HT1080 (cell line): ENCODE data around the gene CHMP4B. TPM values are rescaled to one million over a fixed set of nuclear protein-coding genes. Genes with fewer than 3 reads are reported as not detected.

ENCODE experiments used
- DNase-seq: peaks from one replicate; pipeline ENCODE4 v3.0.0-alpha.2; 2015; ENCODE audit warnings: low read depth
- total RNA-seq: library from RNA; depleted of rRNA; stranded (reverse); fragments of >200 nt; shearing (Covaris generic); gene quantifications from 2 replicates; pipeline ENCODE4 v1.2.3, GENCODE V29; 2014; rRNA removed

The CHMP4B gene
- total RNA-seq, 1 experiment from 2014 or later = 40.8 TPM

GRCh38 chr20:33894798-33895197 lies 83.7 kb downstream of the CHMP4B start:
- DNase-seq = no peak

- no peak for DNase-seq
Observed at GRCh38 chr20:33896509-33896908, 85.4 kb downstream of the CHMP4B start.

GRCh38 chr20:33897313-33897912 lies 86.3 kb downstream of the CHMP4B start:
- DNase-seq = no peak

- no peak for DNase-seq
Observed at GRCh38 chr20:33899106-33899505, 88.0 kb downstream of the CHMP4B start.

GRCh38 chr20:33900521-33901131 lies 89.5 kb downstream of the CHMP4B start:
- no peak for DNase-seq

GRCh38 chr20:33901132-33901523 lies 90.0 kb downstream of the CHMP4B start:
- no peak for DNase-seq

DNA sequence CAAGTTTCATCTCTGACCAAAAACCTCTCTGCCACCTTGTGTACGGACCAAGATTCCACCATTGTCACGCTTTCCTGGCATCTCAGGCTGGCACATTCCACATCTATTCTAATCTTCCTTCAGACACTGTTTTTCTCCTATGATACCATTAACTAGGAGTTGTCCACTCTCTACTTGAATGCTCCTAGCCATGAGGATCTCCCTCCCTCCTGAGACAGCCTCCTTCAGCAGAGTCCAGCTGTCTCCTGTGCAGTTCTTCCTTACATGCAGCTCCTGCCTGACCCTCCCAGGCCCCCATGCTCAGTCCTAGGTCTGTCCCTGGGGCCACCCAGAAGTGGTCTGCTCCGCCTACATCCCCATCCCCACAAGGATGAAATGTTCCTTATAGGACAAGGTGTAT lies 90.9 kb downstream of the CHMP4B start:
- no peak for DNase-seq

Other genes with a start within 250 kb of the CHMP4B start
- 0.16 TPM in 1 of 2 replicates, not detected in the other for gene C20orf144, start 149.0 kb upstream of the CHMP4B start, total RNA-seq
- 0.06 TPM in 1 of 2 replicates, not detected in the other for gene ACTL10, start 144.4 kb upstream of the CHMP4B start, total RNA-seq
- 22.8 and 25.1 TPM in 2 replicates for gene NECAB3, start 136.9 kb upstream of the CHMP4B start, total RNA-seq
- 37.1 and 48.7 TPM in 2 replicates for gene E2F1, start 125.0 kb upstream of the CHMP4B start, total RNA-seq
- 5.1 and 5.6 TPM in 2 replicates for gene PXMP4, start 91.0 kb upstream of the CHMP4B start, total RNA-seq
- 2.4 and 3.2 TPM in 2 replicates for gene ZNF341, start 79.4 kb upstream of the CHMP4B start, total RNA-seq
- gene RALY, start 182.6 kb downstream of the CHMP4B start, total RNA-seq = 99.9 and 128 TPM in 2 replicates